HL-60/S4 (cell line): ENCODE results near the gene IRAK3.

Source experiments
- in situ Hi-C: fragments of 300-500 bp; cut with MboI; formaldehyde crosslinking; loops from 2 replicates; pipeline ENCODE4 v1.14.3; 2022; ENCODE audit warnings: low sequenced_read_pairs

Gene IRAK3

GRCh38 chr12:66247741-66248140 lies 58.7 kb downstream of the IRAK3 start:
- in situ Hi-C loops = no loop called here

- in situ Hi-C loops = no loop called here
Measured at GRCh38 chr12:66251049-66251448, 62.0 kb downstream of the IRAK3 start.

GRCh38 chr12:66252771-66253170 lies 63.8 kb downstream of the IRAK3 start:
- in situ Hi-C loops = no loop called here

- in situ Hi-C loops = no loop called here
Measured at GRCh38 chr12:66255737-66256136, 66.7 kb downstream of the IRAK3 start.

GRCh38 chr12:66258011-66258410 lies 69.0 kb downstream of the IRAK3 start:
- in situ Hi-C loops = no loop called here

- in situ Hi-C loops = no loop called here
Measured at GRCh38 chr12:66262737-66263136, 73.7 kb downstream of the IRAK3 start.

GRCh38 chr12:66268562-66268961 lies 79.5 kb downstream of the IRAK3 start:
- in situ Hi-C loops = no loop called here

GRCh38 chr12:66269142-66269541 lies 80.1 kb downstream of the IRAK3 start:
- in situ Hi-C loops = no loop called here

- in situ Hi-C loops = no loop called here
Measured at GRCh38 chr12:66269757-66270383, 80.9 kb downstream of the IRAK3 start.

- in situ Hi-C loops = no loop called here
Measured at GRCh38 chr12:66270613-66271012, 81.6 kb downstream of the IRAK3 start.

GRCh38 chr12:66272650-66273049 lies 83.6 kb downstream of the IRAK3 start:
- in situ Hi-C loops = no loop called here

- in situ Hi-C loops = no loop called here
Measured at GRCh38 chr12:66273147-66273546, 84.1 kb downstream of the IRAK3 start.

- in situ Hi-C loops = no loop called here
Measured at GRCh38 chr12:66275040-66275439, 86.0 kb downstream of the IRAK3 start.

GRCh38 chr12:66279123-66279712 lies 90.2 kb downstream of the IRAK3 start:
- in situ Hi-C loops = no loop called here

GRCh38 chr12:66280561-66280960 lies 91.5 kb downstream of the IRAK3 start:
- in situ Hi-C loops = no loop called here

GRCh38 chr12:66282244-66282643 lies 93.2 kb downstream of the IRAK3 start:
- in situ Hi-C loops = no loop called here

- in situ Hi-C loops = no loop called here
Measured at GRCh38 chr12:66287275-66287674, 98.3 kb downstream of the IRAK3 start.

GRCh38 chr12:66288121-66288520 lies 99.1 kb downstream of the IRAK3 start:
- in situ Hi-C loops = no loop called here

- in situ Hi-C loops = no loop called here
Measured at GRCh38 chr12:66289485-66289884, 100.5 kb downstream of the IRAK3 start.

GRCh38 chr12:66290716-66291200 lies 101.7 kb downstream of the IRAK3 start:
- in situ Hi-C loops = no loop called here

- in situ Hi-C loops = no loop called here
Measured at GRCh38 chr12:66296176-66296683, 107.2 kb downstream of the IRAK3 start.

- in situ Hi-C loops = no loop called here
Measured at GRCh38 chr12:66297080-66297479, 108.1 kb downstream of the IRAK3 start.

- in situ Hi-C loops = no loop called here
Measured at GRCh38 chr12:66297923-66298322, 108.9 kb downstream of the IRAK3 start.
